ENCODE results near the gene FADS3. TPM values are rescaled to one million over a fixed set of nuclear protein-coding genes. Genes with fewer than 3 reads are reported as not detected.

Gene FADS3
- total RNA-seq, 2 donors from 2014 or later, result 18.5 to 74.9 TPM

- 84% methylated on average over 11 of the region's 11 CpGs for WGBS
- intact Hi-C loops (cut with DNase I), result no loop called here
- DNase-seq (ENCODE audit: low spot score), result no peak
- Histone ChIP-seq H3K4me1 (replicated peaks) (peaks cover 12% of the 10 kb centered on the region), H3K27me3 (replicated peaks; ENCODE audit: insufficient read depth) (no peaks in the 10 kb centered on the region), H3K4me3 (no peak overlapping the region), H3K27ac (peak overlapping the region in 1 of 2 donors; percentile 6), H3K9me3 (no peaks in the 10 kb centered on the region), H3K36me3 (no peaks in the 10 kb centered on the region)
- TF ChIP-seq POLR2A (IDR thresholded peaks at IDR 0.05), result no peak
Observed at GRCh38 chr11:61833471-61833870, 57.9 kb downstream of the FADS3 start.

GRCh38 chr11:61832754-61833153 is 58.6 kb downstream of the FADS3 start:
- intact Hi-C loops (cut with DNase I), result no loop called here
- no peak for TF ChIP-seq POLR2AphosphoS5 (IDR thresholded peaks at IDR 0.05)
- TF ChIP-seq POLR2A (IDR thresholded peaks at IDR 0.05), result no peak
- no peak for TF ChIP-seq CTCF (IDR thresholded peaks at IDR 0.05)
- DNase-seq (ENCODE audit: low spot score), result no peak
- 57% methylated on average over 7 of the region's 7 CpGs for WGBS
- no peaks in the 10 kb centered on the region for H3K9me3 ChIP-seq
- H3K4me1 ChIP-seq (replicated peaks), result peaks cover 12% of the 10 kb centered on the region
- no peaks in the 10 kb centered on the region for H3K27me3 ChIP-seq (replicated peaks; ENCODE audit: insufficient read depth)
- no peak overlapping the region for H3K4me3 ChIP-seq
- H3K36me3 ChIP-seq, result no peaks in the 10 kb centered on the region
- peak overlapping the region in 1 of 2 donors; percentile 6 for H3K27ac ChIP-seq

- no peak overlapping the region for H3K4me3 ChIP-seq
- peaks cover 12% of the 10 kb centered on the region for H3K4me1 ChIP-seq (replicated peaks)
- no peak for DNase-seq (ENCODE audit: low spot score)
- 93% methylated on average over 4 of the region's 4 CpGs for WGBS
- no peaks in the 10 kb centered on the region for H3K9me3 ChIP-seq
- no peaks in the 10 kb centered on the region for H3K36me3 ChIP-seq
- intact Hi-C loops (cut with DNase I), result no loop called here
- no peaks in the 10 kb centered on the region for H3K27me3 ChIP-seq (replicated peaks; ENCODE audit: insufficient read depth)
- no peak for TF ChIP-seq CTCF (IDR thresholded peaks at IDR 0.05)
- TF ChIP-seq POLR2A (IDR thresholded peaks at IDR 0.05), result no peak
- no peak for TF ChIP-seq POLR2AphosphoS5 (IDR thresholded peaks at IDR 0.05)
- H3K27ac ChIP-seq, result peak overlapping the region in 1 of 2 donors; percentile 29
Observed at GRCh38 chr11:61832207-61832606, 59.1 kb downstream of the FADS3 start.

- intact Hi-C loops (cut with DNase I), result no loop called here
- Histone ChIP-seq H3K27ac (peak overlapping the region; percentile 77 to 86), H3K4me3 (peak overlapping the region in 1 of 2 donors; percentile 71), H3K4me1 (replicated peaks) (peaks cover 12% of the 10 kb centered on the region), H3K9me3 (no peaks in the 10 kb centered on the region), H3K27me3 (replicated peaks; ENCODE audit: insufficient read depth) (no peaks in the 10 kb centered on the region), H3K36me3 (no peaks in the 10 kb centered on the region)
- DNase-seq (ENCODE audit: low spot score), result peak; percentile 40
- no peak for TF ChIP-seq POLR2A (IDR thresholded peaks at IDR 0.05)
- TF ChIP-seq POLR2AphosphoS5 (IDR thresholded peaks at IDR 0.05), result peak; percentile 71
- WGBS, result 14% methylated on average over 8 of the region's 8 CpGs
Observed at GRCh38 chr11:61830237-61831105, 60.9 kb downstream of the FADS3 start.

- Histone ChIP-seq H3K27ac (peak overlapping the region; percentile 77 to 86), H3K4me3 (peak overlapping the region in 1 of 2 donors; percentile 71), H3K27me3 (replicated peaks; ENCODE audit: insufficient read depth) (no peaks in the 10 kb centered on the region), H3K4me1 (replicated peaks) (peaks cover 12% of the 10 kb centered on the region), H3K9me3 (no peaks in the 10 kb centered on the region), H3K36me3 (no peaks in the 10 kb centered on the region)
- TF ChIP-seq POLR2A (IDR thresholded peaks at IDR 0.05) (no peak), CTCF (IDR thresholded peaks at IDR 0.05) (no peak), POLR2AphosphoS5 (IDR thresholded peaks at IDR 0.05) (no peak)
- intact Hi-C loops (cut with DNase I), result no loop called here
- 75% methylated on average over 4 of the region's 4 CpGs for WGBS
- DNase-seq (ENCODE audit: low spot score), result no peak
Observed at GRCh38 chr11:61829806-61830205, 61.5 kb downstream of the FADS3 start.

Measured in prostate gland (tissue), 2 donors.